Kidney (tissue), 14 donors: Measurements from ENCODE around the gene FAM131B. TPM values are rescaled to one million over a fixed set of nuclear protein-coding genes. Genes with fewer than 3 reads are reported as not detected.

Experiments used
- DNase-seq, 5 donors: peaks; one replicate each; pipeline ENCODE4 v3.0.0-alpha.2; 2013 to 2020
- FAIRE-seq: peaks from 2 replicates; lab custom pipeline; 2012; peaks lifted over from hg19 to GRCh38; lab: Jason Lieb, UNC
- H3K27ac ChIP-seq, 2 donors: one replicate each; pipeline ENCODE4 v1.7.0; 2013; ENCODE audit warnings: low read depth in 2 of 2, low read length in 2 of 2, inconsistent platforms in 1 of 2
- H3K27me3 ChIP-seq: one replicate; pipeline ENCODE4 v1.7.1; 2013; ENCODE audit warnings: low read length, inconsistent platforms; ENCODE audit not compliant: control insufficient read depth, insufficient read depth
- H3K36me3 ChIP-seq, 3 donors: one replicate each; pipeline versions ENCODE4 v1.7.0 to v1.7.1; 2013; ENCODE audit warnings: low read length in 3 of 3, control low read depth in 1 of 3, inconsistent platforms in 1 of 3; ENCODE audit not compliant: insufficient read depth in 3 of 3, control insufficient read depth in 2 of 3
- H3K4me1 ChIP-seq, 3 donors: one replicate each; pipeline versions ENCODE4 v1.7.0 to v1.7.1; 2013; ENCODE audit warnings: low read length in 3 of 3, inconsistent platforms in 1 of 3, low read depth in 1 of 3; ENCODE audit not compliant: control insufficient read depth in 2 of 3, insufficient read depth in 2 of 3
- H3K4me3 ChIP-seq, 3 donors: one replicate each; pipeline versions ENCODE4 v1.7.0 to v1.8.1; 2013; ENCODE audit warnings: low read length in 3 of 3, control low read depth in 1 of 3, inconsistent platforms in 1 of 3
- H3K9ac ChIP-seq, 3 donors: one replicate each; pipeline versions ENCODE4 v1.7.0 to v1.7.1; 2013; ENCODE audit warnings: low read length in 3 of 3, control low read depth in 1 of 3, inconsistent platforms in 1 of 3
- H3K9me3 ChIP-seq, 3 donors: one replicate each; pipeline versions ENCODE4 v1.7.0 to v1.7.1; 2013; ENCODE audit warnings: low read length in 3 of 3, control low read depth in 1 of 3, inconsistent platforms in 1 of 3; ENCODE audit not compliant: control insufficient read depth in 2 of 3, insufficient read depth in 1 of 3
- CTCF ChIP-seq: IDR thresholded peaks from 3 replicates; pipeline ENCODE4 v1.5.1; 2012; ENCODE audit warnings: mild to moderate bottlenecking, moderate library complexity, borderline replicate concordance; ENCODE audit not compliant: insufficient read depth; ENCODE audit errors: extremely low read depth
- intact Hi-C: fragments of 100-400 bp; cut with DNase I; formaldehyde crosslinking; loops from one replicate; pipeline ENCODE4 v1.11.1; 2022
- polyA plus RNA-seq: library from polyadenylated mRNA; stranded (reverse); fragments of 350-450 nt; fragmentation: Illumina TruSeq; extraction: RNeasy Lipid Tissue Mini Kit (QIAGEN cat#74804); gene quantifications from one replicate; pipeline ENCODE4 v1.2.3, GENCODE V29; 2014; ENCODE audit warnings: low read depth, low replicate concordance; ENCODE audit not compliant: insufficient read depth
- total RNA-seq: library from RNA; stranded (reverse); fragmentation: NEBNext Ultra II Directional; extraction: Animal tissue kit (Norgen Biotek cat#: 25700); gene quantifications from one replicate; pipeline ENCODE4 v1.2.1, GENCODE V29; 2021
- donor health status: control.
- donor health status: control.
- donor health status: control.
- donor health status: control.
- donor health status: control.
- donor health status: DM: yes; HTN: yes; CAD: no.
- donor health status: Normal renal cell carcinoma (clear cell type).

The FAM131B gene
- total and polyA plus RNA-seq, 2 donors from 2014 or later = 0.19 to 0.82 TPM

DNA sequence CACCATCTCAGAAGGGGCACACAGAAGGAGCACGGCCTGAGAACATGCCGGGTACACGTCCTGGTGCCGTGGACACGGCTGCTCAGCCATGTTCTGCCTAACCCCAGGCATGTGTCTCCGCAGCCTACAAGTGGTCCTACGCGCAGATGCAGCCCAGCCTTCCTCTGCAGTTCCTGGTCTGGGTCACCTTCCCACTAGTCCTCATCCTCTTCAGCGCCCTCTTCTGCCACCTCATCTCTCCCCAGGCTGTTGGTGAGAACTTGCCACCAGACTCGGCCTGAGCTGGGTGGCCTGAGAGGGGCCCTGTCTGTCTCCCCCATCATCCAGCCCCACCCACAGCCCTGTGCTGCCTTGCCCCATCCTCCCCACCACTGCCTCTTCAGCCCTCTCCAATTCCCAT is 41.3 kb downstream of the FAM131B start:
- no peaks in the 10 kb centered on the region for H3K9me3 ChIP-seq
- H3K9ac ChIP-seq = no peak overlapping the region
- H3K36me3 ChIP-seq = no peaks in the 10 kb centered on the region
- H3K4me3 ChIP-seq = no peak overlapping the region
- H3K27ac ChIP-seq = no peak overlapping the region
- peaks cover 0 to 2% (median 0%) of the 10 kb centered on the region in 3 donors for H3K4me1 ChIP-seq
- no peak for TF ChIP-seq CTCF
- FAIRE-seq = no peak
- no peak for DNase-seq
- intact Hi-C loops = no loop called here
- no peaks in the 10 kb centered on the region for H3K27me3 ChIP-seq

DNA sequence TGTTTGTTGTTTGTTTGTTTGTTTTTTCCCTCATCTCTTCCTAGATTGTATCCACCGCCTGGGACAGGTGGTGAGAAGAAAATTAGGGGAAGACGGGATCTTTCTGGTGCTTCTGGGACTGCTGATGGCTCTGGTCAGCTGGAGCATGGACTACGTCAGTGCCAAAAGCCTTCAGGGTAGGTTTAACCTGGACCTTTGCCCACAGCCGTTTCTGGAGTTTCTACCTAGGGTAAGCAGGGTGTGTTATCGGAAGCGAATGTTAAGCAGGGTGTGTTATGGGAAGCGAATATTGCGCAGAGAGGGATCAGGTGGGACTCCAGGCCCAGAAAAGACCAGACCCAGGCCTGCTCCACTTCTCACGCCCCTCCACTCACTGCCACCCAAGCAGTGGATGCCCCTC is 41.9 kb downstream of the FAM131B start:
- DNase-seq = peak in 1 of 5 donors; percentile 81
- H3K27ac ChIP-seq = no peak overlapping the region
- intact Hi-C loops = no loop called here
- TF ChIP-seq CTCF = no peak
- H3K4me1 ChIP-seq = peaks cover 0 to 2% (median 0%) of the 10 kb centered on the region in 3 donors
- no peak overlapping the region for H3K4me3 ChIP-seq
- no peak for FAIRE-seq
- H3K36me3 ChIP-seq = no peaks in the 10 kb centered on the region
- no peak overlapping the region for H3K9ac ChIP-seq
- no peaks in the 10 kb centered on the region for H3K9me3 ChIP-seq
- H3K27me3 ChIP-seq = no peaks in the 10 kb centered on the region

DNA sequence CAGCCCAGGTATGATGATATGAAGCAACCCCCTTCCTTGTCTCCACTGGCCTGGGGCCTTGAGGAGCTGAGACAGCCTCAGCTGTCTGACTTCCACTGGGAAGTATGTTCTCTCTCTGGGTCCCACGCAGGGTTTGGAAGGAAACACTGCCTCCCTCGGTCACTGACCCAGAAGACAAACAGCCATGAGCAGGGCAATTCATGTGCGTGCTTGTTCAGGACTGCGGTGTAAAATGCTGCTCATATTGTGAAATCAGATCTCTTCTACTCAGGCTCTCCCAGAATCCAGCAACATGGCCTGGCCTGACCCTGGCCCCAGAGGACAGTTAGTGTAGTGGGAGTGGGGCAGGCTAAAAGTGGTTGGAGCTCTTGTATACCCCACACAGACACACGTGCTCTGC is 43.9 kb downstream of the FAM131B start:
- no peaks in the 10 kb centered on the region for H3K9me3 ChIP-seq
- intact Hi-C loops = no loop called here
- no peak for FAIRE-seq
- DNase-seq = peak in 3 of 5 donors; percentile 30 to 46 (median 41)
- H3K4me3 ChIP-seq = no peak overlapping the region
- TF ChIP-seq CTCF = no peak
- no peak overlapping the region for H3K27ac ChIP-seq
- no peak overlapping the region for H3K9ac ChIP-seq
- H3K36me3 ChIP-seq = no peaks in the 10 kb centered on the region
- no peaks in the 10 kb centered on the region for H3K27me3 ChIP-seq
- peaks cover 0 to 2% (median 0%) of the 10 kb centered on the region in 3 donors for H3K4me1 ChIP-seq

- H3K27ac ChIP-seq = no peak overlapping the region
- no peak for FAIRE-seq
These were observed 46.0 kb downstream of the FAM131B start for GRCh38 chr7:143316492-143316891.

More at GRCh38 chr7:143316492-143316891, 46.0 kb downstream of the FAM131B start:
- Histone ChIP-seq H3K9me3 (no peaks in the 10 kb centered on the region), H3K27me3 (no peaks in the 10 kb centered on the region), H3K4me1 (no peaks in the 10 kb centered on the region), H3K4me3 (no peak overlapping the region), H3K36me3 (no peaks in the 10 kb centered on the region), H3K9ac (no peak overlapping the region)
- intact Hi-C loops = no loop called here
- TF ChIP-seq CTCF = no peak
- DNase-seq = no peak
